Activated T-cell treated with anti-CD3 and anti-CD28 coated beads, Interleukin-2, amount 50 U/mL, for 48 hours (primary cell): ENCODE results near the gene BICC1.

Experiments
- DNase-seq, 2 experiments: peaks; one replicate each; pipeline ENCODE4 v3.0.0-alpha.2; 2020

BICC1 gene

GRCh38 chr10:58660575-58661255 lies 148.0 kb downstream of the BICC1 start:
- DNase-seq = no peak

- DNase-seq = no peak
Measured at GRCh38 chr10:58661336-58661735, 148.7 kb downstream of the BICC1 start.

GRCh38 chr10:58661902-58662301 lies 149.2 kb downstream of the BICC1 start:
- no peak for DNase-seq

- DNase-seq = no peak
Measured at GRCh38 chr10:58662314-58662713, 149.6 kb downstream of the BICC1 start.

GRCh38 chr10:58665361-58665760 lies 152.7 kb downstream of the BICC1 start:
- no peak for DNase-seq

- DNase-seq = no peak
Measured at GRCh38 chr10:58666024-58666423, 153.4 kb downstream of the BICC1 start.

GRCh38 chr10:58667658-58668310 lies 155.1 kb downstream of the BICC1 start:
- no peak for DNase-seq

- DNase-seq = no peak
Measured at GRCh38 chr10:58672845-58673244, 160.2 kb downstream of the BICC1 start.

GRCh38 chr10:58674251-58674650 lies 161.6 kb downstream of the BICC1 start:
- DNase-seq = no peak

GRCh38 chr10:58675321-58675720 lies 162.6 kb downstream of the BICC1 start:
- no peak for DNase-seq

GRCh38 chr10:58691528-58691927 lies 178.9 kb downstream of the BICC1 start:
- no peak for DNase-seq

GRCh38 chr10:58693919-58694318 lies 181.2 kb downstream of the BICC1 start:
- no peak for DNase-seq

- no peak for DNase-seq
Measured at GRCh38 chr10:58695022-58695421, 182.3 kb downstream of the BICC1 start.

GRCh38 chr10:58696736-58697135 lies 184.1 kb downstream of the BICC1 start:
- DNase-seq = no peak

- DNase-seq = no peak
Measured at GRCh38 chr10:58697691-58698090, 185.0 kb downstream of the BICC1 start.

- no peak for DNase-seq
Measured at GRCh38 chr10:58698777-58699356, 186.2 kb downstream of the BICC1 start.

- DNase-seq = no peak
Measured at GRCh38 chr10:58700591-58700990, 187.9 kb downstream of the BICC1 start.

- DNase-seq = no peak
Measured at GRCh38 chr10:58701405-58702135, 188.9 kb downstream of the BICC1 start.

GRCh38 chr10:58704226-58704625 lies 191.6 kb downstream of the BICC1 start:
- DNase-seq = no peak

- no peak for DNase-seq
Measured at GRCh38 chr10:58704671-58705141, 192.0 kb downstream of the BICC1 start.

GRCh38 chr10:58706836-58707235 lies 194.2 kb downstream of the BICC1 start:
- no peak for DNase-seq

- no peak for DNase-seq
Measured at GRCh38 chr10:58712141-58712540, 199.5 kb downstream of the BICC1 start.

- DNase-seq = no peak
Measured at GRCh38 chr10:58712982-58713381, 200.3 kb downstream of the BICC1 start.

GRCh38 chr10:58714409-58714808 lies 201.7 kb downstream of the BICC1 start:
- DNase-seq = no peak
